ENCODE measurements around the gene BICD2.
"Not testable (repeated sequence)": the region's sequence is repeated elsewhere in the genome, so short reads cannot be mapped to it uniquely, and the experiment has no call there.

BICD2 gene

GRCh38 chr9:92770360-92770995 lies 5.8 kb upstream of the BICD2 start:
- DNase-seq (ENCODE audit: low spot score) = peak; percentile 58

- no peak for DNase-seq (ENCODE audit: low spot score)
These were observed 5.3 kb upstream of the BICD2 start for GRCh38 chr9:92769990-92770359.

DNA sequence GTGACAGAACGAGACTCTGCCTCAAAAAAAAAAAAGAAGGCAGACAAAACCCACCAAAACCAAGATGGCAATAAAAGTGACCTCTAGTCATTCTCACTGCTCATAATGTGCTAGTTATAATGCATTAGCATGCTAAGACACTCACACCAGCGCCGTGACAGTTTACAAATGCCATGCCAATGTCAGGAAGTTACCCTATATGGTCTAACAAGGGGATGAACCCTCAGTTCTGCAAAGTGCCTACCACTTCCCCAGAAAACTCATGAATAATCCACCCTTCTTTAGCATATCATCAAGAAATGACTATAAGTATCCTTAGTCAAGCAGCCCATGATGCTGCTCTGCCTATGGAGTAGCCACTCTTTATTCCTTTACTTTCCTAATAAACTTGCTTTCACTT lies 4.7 kb upstream of the BICD2 start:
- DNase-seq (ENCODE audit: low spot score) = no peak

- DNase-seq (ENCODE audit: low spot score) = not testable (repeated sequence)
These were observed 4.2 kb upstream of the BICD2 start for GRCh38 chr9:92768816-92769215.

DNA sequence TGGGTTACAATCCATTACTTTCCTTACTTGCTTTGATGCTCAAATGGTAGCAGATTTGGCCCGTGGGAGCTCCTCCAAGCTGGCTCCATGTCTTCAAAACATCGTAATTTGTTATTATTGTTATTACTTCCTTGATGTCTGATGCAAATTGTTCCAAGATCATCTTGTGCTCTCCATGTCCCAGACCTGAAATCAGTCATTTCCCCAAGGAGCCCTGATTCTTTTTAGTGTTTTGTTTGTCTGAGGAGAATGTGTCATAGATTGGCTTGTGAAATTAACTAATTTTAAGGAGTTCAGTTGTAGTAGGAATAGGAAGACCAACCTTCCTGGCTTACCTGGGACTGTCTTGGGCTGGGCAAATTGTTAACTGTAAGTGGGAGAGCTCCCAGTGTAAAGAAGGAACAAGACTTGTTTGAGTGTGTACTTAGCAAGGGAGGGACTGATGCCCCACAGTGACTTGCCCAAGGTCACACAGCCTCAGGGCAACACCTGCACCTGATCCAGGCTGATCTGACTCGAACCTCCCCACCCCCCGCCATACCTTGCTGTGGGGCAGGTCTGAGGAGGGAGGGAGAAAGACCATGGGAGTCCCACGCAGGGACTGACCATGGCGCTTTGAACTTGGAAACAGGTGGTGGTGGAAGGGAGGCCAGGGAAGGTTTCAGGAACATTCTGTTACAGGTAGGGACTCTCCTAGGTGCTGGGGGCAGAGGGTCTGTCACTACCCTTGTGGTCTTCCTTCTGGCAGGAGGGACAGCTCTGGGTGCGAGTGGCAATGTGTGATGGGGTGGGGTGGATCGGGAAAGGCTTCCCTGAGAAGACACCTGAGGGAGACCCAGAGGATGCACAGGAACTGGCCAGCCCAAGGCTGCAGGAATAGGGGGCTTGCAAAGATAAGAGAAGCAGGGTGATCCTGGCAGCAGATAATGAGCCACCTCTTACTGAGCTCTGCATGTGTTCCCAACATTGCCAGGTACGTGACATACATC lies 2.7 kb upstream of the BICD2 start:
- no peak for DNase-seq (ENCODE audit: low spot score)

GRCh38 chr9:92764988-92765936 lies 629 bp upstream of the BICD2 start:
- peak; percentile 97 for DNase-seq (ENCODE audit: low spot score)

GRCh38 chr9:92763721-92764380 lies 782 bp downstream of the BICD2 start:
- peak; percentile 52 for DNase-seq (ENCODE audit: low spot score)

- DNase-seq (ENCODE audit: low spot score) = no peak
These were observed 1.6 kb downstream of the BICD2 start for GRCh38 chr9:92762781-92763708.

- no peak for DNase-seq (ENCODE audit: low spot score)
These were observed 2.4 kb downstream of the BICD2 start for GRCh38 chr9:92762196-92762595.

GRCh38 chr9:92761686-92762085 lies 2.9 kb downstream of the BICD2 start:
- no peak for DNase-seq (ENCODE audit: low spot score)

DNA sequence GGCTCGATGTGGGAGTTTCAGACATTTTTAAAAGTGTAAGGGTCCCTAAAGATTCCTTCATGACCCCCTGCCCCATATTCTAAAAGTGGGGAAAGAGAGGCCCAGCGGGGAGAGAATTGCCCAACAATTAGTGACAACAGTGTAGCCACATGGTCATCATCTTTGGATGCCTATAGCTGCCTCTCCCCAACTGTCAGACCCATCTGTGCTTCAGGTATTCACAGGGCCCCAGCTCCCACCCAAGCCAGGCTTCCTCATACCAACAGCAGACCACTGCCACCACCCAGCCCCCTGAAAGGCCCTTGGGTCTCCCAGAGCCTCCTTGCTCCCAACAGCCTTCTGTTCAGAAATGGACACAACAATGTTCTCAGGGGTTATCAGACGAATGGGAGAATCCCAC lies 4.1 kb downstream of the BICD2 start:
- no peak for DNase-seq (ENCODE audit: low spot score)

DNA sequence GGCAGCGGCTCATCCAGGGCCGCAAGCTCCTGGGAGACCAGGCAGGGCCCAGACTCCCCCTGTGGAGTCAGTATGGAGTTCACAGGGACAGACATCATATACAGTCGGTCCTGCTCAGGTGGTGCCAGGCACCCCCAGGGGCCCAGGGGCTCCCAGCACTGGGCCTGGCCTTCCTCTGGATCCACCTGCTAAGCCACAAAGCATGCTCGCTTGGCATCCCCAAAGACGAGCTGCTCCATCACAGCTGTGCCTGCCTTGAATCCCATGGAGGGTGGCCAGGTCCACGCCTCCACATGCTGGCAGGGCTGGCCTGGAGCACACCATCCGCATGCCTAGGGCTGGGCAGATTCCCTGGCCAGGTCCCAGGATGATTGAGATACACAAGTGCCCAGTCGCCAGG lies 4.6 kb downstream of the BICD2 start:
- no peak for DNase-seq (ENCODE audit: low spot score)

GRCh38 chr9:92759446-92759845 lies 5.2 kb downstream of the BICD2 start:
- DNase-seq (ENCODE audit: low spot score) = no peak

DNA sequence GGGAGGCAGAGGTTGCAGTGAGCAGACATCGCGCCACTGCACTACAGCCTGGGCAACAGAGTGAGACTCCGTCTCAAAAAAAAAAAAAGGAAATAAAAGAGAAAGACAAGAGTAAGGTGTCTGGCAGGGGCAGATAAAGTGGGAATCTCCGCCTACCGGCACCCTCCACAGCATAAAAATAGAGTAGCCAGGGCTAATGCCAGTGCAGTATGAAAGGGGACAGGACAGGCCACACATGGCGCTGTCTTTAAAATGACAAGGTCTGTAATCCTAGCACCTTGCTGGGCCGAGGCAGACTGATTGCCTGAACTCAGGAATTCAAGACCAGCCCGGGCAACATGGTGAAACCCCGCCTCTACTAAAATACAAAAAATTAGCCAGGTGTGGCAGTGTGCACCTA lies 7.8 kb downstream of the BICD2 start:
- DNase-seq (ENCODE audit: low spot score) = no peak

DNA sequence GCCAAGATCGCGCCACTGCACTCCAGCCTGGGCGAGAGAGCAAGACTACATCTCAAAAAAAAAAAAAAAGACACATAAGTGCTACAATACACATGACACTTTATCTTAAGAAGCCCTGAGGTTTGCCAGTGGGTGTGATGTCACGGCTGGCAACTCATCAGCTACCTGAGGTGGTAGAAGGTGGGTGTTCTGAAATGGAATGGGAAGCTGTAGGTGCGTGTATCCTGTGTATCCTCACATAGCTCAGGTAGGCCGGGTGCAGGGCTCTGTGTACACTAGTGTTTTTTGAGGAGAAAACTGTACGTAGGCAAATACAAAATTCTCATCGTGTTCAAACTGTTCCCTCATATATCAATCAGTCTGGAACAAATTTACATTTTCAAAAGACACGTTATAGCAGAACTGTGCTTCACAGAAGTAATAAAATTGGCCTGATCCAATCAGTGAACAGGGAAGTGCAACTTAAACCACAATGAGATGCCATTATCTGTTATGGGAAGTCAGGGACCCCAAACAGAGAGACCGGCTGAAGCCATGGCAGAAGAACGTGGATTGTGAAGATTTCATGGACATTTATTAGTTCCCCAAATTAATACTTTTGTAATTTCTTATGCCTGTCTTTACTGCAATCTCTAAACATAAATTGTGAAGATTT lies 10.4 kb downstream of the BICD2 start:
- no peak for DNase-seq (ENCODE audit: low spot score)

- DNase-seq (ENCODE audit: low spot score) = no peak
These were observed 11.7 kb downstream of the BICD2 start for GRCh38 chr9:92752812-92753404.

- DNase-seq (ENCODE audit: low spot score) = no peak
These were observed 14.7 kb downstream of the BICD2 start for GRCh38 chr9:92749934-92750315.

- no peak for DNase-seq (ENCODE audit: low spot score)
These were observed 15.3 kb downstream of the BICD2 start for GRCh38 chr9:92749071-92749933.

DNA sequence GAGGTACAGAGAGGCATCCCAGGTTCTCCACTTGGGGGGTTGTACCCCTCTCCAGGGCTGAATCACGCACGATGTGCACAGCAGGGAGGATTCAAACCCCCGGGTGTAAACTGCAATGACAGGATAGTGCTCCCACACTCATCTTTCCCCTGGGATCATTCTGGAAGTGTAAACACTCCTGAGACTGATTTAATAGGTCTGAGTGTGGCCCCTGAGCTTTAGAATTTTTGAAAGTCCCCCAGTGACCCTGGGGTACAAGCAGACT lies 16.5 kb downstream of the BICD2 start:
- no peak for DNase-seq (ENCODE audit: low spot score)

All from NAMALWA (cell line).